DND-41 (cell line): ENCODE data around the gene SLC27A4.

Source experiments
- ATAC-seq: fragments of 200-7000 bp; cut with Tn5 transposase; 3 replicates; pipeline ENCODE4 v1.9.1; 2021; ENCODE audit warnings: low read depth; ENCODE audit not compliant: insufficient read depth
- DNase-seq: peaks from one replicate; pipeline ENCODE4 v3.0.0-alpha.2; 2020
- H2AFZ ChIP-seq: 2 replicates; pipeline ENCODE4 v1.6.0; 2012; ENCODE audit warnings: low read depth, low read length
- H3K27ac ChIP-seq: 2 replicates; pipeline ENCODE4 v1.5.1; 2012; ENCODE audit warnings: low read length, inconsistent platforms
- H3K27me3 ChIP-seq: fragments of 200-600 bp; sonication (generic); 2 replicates; pipeline ENCODE4 v1.6.0; 2012; ENCODE audit warnings: low read length, mild to moderate bottlenecking, inconsistent platforms; ENCODE audit not compliant: insufficient read depth, poor library complexity
- H3K36me3 ChIP-seq: 2 replicates; pipeline ENCODE4 v1.5.1; 2012; ENCODE audit warnings: low read length, inconsistent platforms; ENCODE audit not compliant: insufficient read depth
- H3K4me1 ChIP-seq: 2 replicates; pipeline ENCODE4 v1.5.1; 2012; ENCODE audit warnings: mild to moderate bottlenecking, low read length; ENCODE audit not compliant: insufficient read depth
- H3K4me2 ChIP-seq: 2 replicates; pipeline ENCODE4 v1.6.0; 2012; ENCODE audit warnings: mild to moderate bottlenecking, moderate library complexity, low read length, inconsistent platforms; ENCODE audit not compliant: insufficient read depth
- H3K4me3 ChIP-seq, 2 experiments: fragments of 200-600 bp in 1 of 2; shearing (Covaris generic) in 1 of 2; 2 replicates each; pipeline ENCODE4 v1.5.1; 2012 to 2016; ENCODE audit warnings: inconsistent platforms in 2 of 2, low read length in 2 of 2, mild to moderate bottlenecking in 2 of 2, low read depth in 1 of 2, moderate library complexity in 1 of 2
- H3K79me2 ChIP-seq: 2 replicates; pipeline ENCODE4 v1.6.0; 2012; ENCODE audit warnings: low read length, inconsistent platforms; ENCODE audit not compliant: insufficient read depth
- H3K9ac ChIP-seq: 2 replicates; pipeline ENCODE4 v1.6.0; 2012; ENCODE audit warnings: low read depth, mild to moderate bottlenecking, inconsistent platforms, low read length, moderate library complexity
- H3K9me3 ChIP-seq: 2 replicates; pipeline ENCODE4 v1.5.1; 2012; ENCODE audit warnings: low read length, moderate library complexity, mild to moderate bottlenecking, inconsistent platforms; ENCODE audit not compliant: insufficient read depth, severe bottlenecking
- H4K20me1 ChIP-seq: 2 replicates; pipeline ENCODE4 v1.6.0; 2012; ENCODE audit warnings: low read length; ENCODE audit not compliant: insufficient read depth
- CTCF ChIP-seq: IDR thresholded peaks from 2 replicates; pipeline ENCODE4 v1.5.1; 2012; ENCODE audit warnings: borderline replicate concordance, low read length, moderate library complexity, mild to moderate bottlenecking; ENCODE audit not compliant: poor library complexity, severe bottlenecking; ENCODE audit errors: extremely low read depth
- EZH2 ChIP-seq: IDR thresholded peaks from 3 replicates; pipeline ENCODE4 v1.6.1; 2012; ENCODE audit warnings: borderline replicate concordance, low read depth, mild to moderate bottlenecking, moderate library complexity, low read length, inconsistent platforms; ENCODE audit not compliant: severe bottlenecking

SLC27A4 gene

DNA sequence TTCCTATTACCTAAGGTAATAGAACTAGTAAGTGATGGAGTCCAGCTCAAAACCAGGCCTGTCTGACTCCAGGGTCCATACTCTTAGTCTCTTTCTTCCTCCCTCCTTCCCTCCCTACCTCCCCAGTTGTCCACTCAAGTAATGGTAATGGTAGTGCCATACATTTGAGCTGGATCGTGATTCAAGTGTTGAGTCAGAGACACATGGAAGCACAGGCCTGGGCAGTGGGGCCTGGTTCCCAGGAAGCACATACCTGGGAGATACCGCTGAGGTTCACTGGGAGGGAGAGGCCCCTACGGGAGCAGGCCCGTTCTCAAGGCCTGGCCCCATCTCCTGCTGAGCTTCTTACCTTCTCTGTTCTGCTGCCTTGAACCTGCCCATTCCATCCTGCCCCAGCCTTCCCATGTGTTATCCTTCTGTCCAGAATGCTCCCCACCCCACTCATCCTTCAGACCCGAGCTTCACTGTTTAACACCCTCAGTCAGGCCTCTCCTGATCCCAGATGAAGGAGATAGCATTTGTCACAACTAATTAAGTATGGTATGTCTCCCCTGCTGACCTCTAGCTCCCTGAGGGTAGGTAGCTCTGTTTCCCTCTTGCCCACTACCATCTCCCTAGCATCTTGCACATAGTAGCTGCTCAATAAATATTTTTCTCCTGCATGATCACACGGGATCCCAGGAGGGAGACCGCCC, 44.6 kb downstream of the SLC27A4 start:
- H3K4me2 ChIP-seq, result no peak overlapping the region
- H3K36me3 ChIP-seq, result peaks cover 75% of the 10 kb centered on the region
- no peak for TF ChIP-seq CTCF
- TF ChIP-seq EZH2, result no peak
- no peaks in the 10 kb centered on the region for H3K27me3 ChIP-seq
- H2AFZ ChIP-seq, result no peak overlapping the region
- H3K9me3 ChIP-seq, result no peaks in the 10 kb centered on the region
- ATAC-seq, result no peak
- no peaks in the 10 kb centered on the region for H3K4me1 ChIP-seq
- H3K79me2 ChIP-seq, result peaks cover 37% of the 10 kb centered on the region
- no peak for DNase-seq
- no peak overlapping the region for H3K9ac ChIP-seq
- H3K4me3 ChIP-seq, result no peak overlapping the region
- no peak overlapping the region for H3K27ac ChIP-seq
- H4K20me1 ChIP-seq, result peaks cover 22% of the 10 kb centered on the region

DNA sequence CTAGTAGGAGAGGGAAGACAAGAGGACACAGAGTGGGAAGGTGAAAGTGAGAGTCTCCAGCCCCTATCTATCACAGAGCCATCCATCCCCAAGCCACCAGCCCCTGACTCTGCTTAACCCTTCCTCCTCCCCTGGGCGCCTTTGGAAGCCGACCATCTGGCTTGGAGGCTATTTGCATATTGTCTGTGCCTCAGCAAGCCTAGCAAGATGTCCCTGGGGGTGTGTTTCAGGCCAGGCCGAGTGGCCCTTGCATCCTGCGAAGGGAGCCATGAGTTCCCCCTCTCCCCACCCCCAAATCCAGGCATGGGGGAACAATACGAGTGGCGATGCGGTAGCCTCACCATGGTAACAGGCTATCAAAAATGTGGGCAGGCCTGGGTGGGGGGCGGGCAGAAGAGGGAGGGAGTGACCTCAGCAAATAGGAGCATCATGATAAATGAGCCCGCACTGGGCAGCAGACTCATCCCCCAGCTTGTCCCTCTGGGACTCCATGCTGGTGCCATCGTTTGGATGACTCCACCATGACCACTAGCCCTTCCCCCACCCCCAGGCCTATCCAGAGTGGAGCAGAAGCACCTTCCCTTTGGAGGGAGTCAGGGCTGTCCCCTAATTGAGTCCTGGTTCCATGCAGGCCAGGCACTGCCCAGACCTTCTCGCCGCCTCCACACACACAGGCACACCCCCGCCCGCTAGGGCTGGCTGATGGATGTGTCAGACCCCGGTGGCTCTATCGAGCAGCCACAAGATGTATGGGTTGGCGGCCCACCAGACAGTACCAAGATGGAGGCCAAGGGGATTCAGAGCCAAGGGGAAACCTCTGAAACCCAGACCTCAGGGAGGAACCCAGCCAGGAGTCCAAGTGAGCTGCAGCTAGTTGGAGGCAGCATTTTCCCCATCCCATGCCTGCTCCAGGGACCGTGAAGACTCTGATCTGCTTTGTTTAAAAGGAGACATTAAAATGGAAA, 45.5 kb downstream of the SLC27A4 start:
- no peak overlapping the region for H2AFZ ChIP-seq
- TF ChIP-seq CTCF (no peak), EZH2 (no peak)
- ATAC-seq (no peak), DNase-seq (no peak)
- peaks cover 37% of the 10 kb centered on the region for H3K79me2 ChIP-seq
- H3K36me3 ChIP-seq, result peaks cover 71% of the 10 kb centered on the region
- no peak overlapping the region for H3K4me2 ChIP-seq
- H3K4me3 ChIP-seq, result no peak overlapping the region
- no peak overlapping the region for H3K9ac ChIP-seq
- peaks cover 22% of the 10 kb centered on the region for H4K20me1 ChIP-seq
- H3K27me3 ChIP-seq, result no peaks in the 10 kb centered on the region
- no peak overlapping the region for H3K27ac ChIP-seq
- H3K4me1 ChIP-seq, result no peaks in the 10 kb centered on the region
- H3K9me3 ChIP-seq, result no peaks in the 10 kb centered on the region

- Histone ChIP-seq H3K4me3 (no peak overlapping the region), H3K9ac (no peak overlapping the region), H3K79me2 (peaks cover 23% of the 10 kb centered on the region), H2AFZ (no peak overlapping the region), H3K36me3 (peaks cover 60% of the 10 kb centered on the region), H3K9me3 (no peaks in the 10 kb centered on the region), H3K4me1 (no peaks in the 10 kb centered on the region), H3K27ac (no peak overlapping the region), H4K20me1 (peaks cover 14% of the 10 kb centered on the region), H3K4me2 (no peak overlapping the region), H3K27me3 (no peaks in the 10 kb centered on the region)
- DNase-seq (no peak), ATAC-seq (no peak)
- TF ChIP-seq EZH2 (no peak), CTCF (no peak)
Observed at GRCh38 chr9:128388150-128388549, 47.8 kb downstream of the SLC27A4 start.
